NCI-H82 (cell line): ENCODE measurements around the gene TRAF6.

Source experiments
- DNase-seq: peaks from one replicate; lab custom pipeline; 2025; lab: John Stamatoyannopoulos, UW

TRAF6 gene

GRCh38 chr11:36458129-36458915 lies 51.8 kb downstream of the TRAF6 start:
- DNase-seq = no peak

- DNase-seq = no peak
Measured at GRCh38 chr11:36456156-36456555, 53.9 kb downstream of the TRAF6 start.

GRCh38 chr11:36455658-36456111 lies 54.4 kb downstream of the TRAF6 start:
- peak; percentile 3 for DNase-seq

- DNase-seq = no peak
Measured at GRCh38 chr11:36454941-36455631, 55.0 kb downstream of the TRAF6 start.

GRCh38 chr11:36454551-36454940 lies 55.5 kb downstream of the TRAF6 start:
- DNase-seq = no peak

- no peak for DNase-seq
Measured at GRCh38 chr11:36453678-36454077, 56.4 kb downstream of the TRAF6 start.

- no peak for DNase-seq
Measured at GRCh38 chr11:36452961-36453360, 57.1 kb downstream of the TRAF6 start.

- DNase-seq = no peak
Measured at GRCh38 chr11:36452236-36452940, 57.7 kb downstream of the TRAF6 start.

GRCh38 chr11:36451681-36452080 lies 58.4 kb downstream of the TRAF6 start:
- DNase-seq = no peak

GRCh38 chr11:36451045-36451444 lies 59.0 kb downstream of the TRAF6 start:
- DNase-seq = no peak

- DNase-seq = no peak
Measured at GRCh38 chr11:36450110-36450572, 59.9 kb downstream of the TRAF6 start.

- no peak for DNase-seq
Measured at GRCh38 chr11:36449561-36450096, 60.4 kb downstream of the TRAF6 start.

- DNase-seq = no peak
Measured at GRCh38 chr11:36447947-36448346, 62.1 kb downstream of the TRAF6 start.

GRCh38 chr11:36447514-36447913 lies 62.6 kb downstream of the TRAF6 start:
- no peak for DNase-seq

- no peak for DNase-seq
Measured at GRCh38 chr11:36446135-36446534, 63.9 kb downstream of the TRAF6 start.

GRCh38 chr11:36443661-36444060 lies 66.4 kb downstream of the TRAF6 start:
- no peak for DNase-seq

GRCh38 chr11:36441610-36442208 lies 68.4 kb downstream of the TRAF6 start:
- DNase-seq = no peak

GRCh38 chr11:36438126-36438525 lies 71.9 kb downstream of the TRAF6 start:
- no peak for DNase-seq

GRCh38 chr11:36437413-36437812 lies 72.7 kb downstream of the TRAF6 start:
- no peak for DNase-seq
